Esophagus squamous epithelium (tissue), 4 donors: ENCODE results near the gene ZNF823.

Source experiments
- POLR2A ChIP-seq, 4 donors: fragments of 450-650 bp; IDR thresholded peaks; one replicate each; pipeline ENCODE4 v1.6.1; 2017; ENCODE audit warnings: antibody characterized with exemption in 4 of 4, mild to moderate bottlenecking in 4 of 4, moderate library complexity in 3 of 4
- TF ChIP-seq, protein P1 (sequence below), 6 experiments: fragments of 450-650 bp in 4 of 6; fragments of 200-600 bp in 2 of 6; sonication (generic) in 2 of 6; IDR thresholded peaks; one replicate each; pipeline ENCODE4 v1.5.1; 2016 to 2019; ENCODE audit warnings: antibody characterized with exemption in 6 of 6, mild to moderate bottlenecking in 4 of 6, moderate library complexity in 4 of 6

DNA sequence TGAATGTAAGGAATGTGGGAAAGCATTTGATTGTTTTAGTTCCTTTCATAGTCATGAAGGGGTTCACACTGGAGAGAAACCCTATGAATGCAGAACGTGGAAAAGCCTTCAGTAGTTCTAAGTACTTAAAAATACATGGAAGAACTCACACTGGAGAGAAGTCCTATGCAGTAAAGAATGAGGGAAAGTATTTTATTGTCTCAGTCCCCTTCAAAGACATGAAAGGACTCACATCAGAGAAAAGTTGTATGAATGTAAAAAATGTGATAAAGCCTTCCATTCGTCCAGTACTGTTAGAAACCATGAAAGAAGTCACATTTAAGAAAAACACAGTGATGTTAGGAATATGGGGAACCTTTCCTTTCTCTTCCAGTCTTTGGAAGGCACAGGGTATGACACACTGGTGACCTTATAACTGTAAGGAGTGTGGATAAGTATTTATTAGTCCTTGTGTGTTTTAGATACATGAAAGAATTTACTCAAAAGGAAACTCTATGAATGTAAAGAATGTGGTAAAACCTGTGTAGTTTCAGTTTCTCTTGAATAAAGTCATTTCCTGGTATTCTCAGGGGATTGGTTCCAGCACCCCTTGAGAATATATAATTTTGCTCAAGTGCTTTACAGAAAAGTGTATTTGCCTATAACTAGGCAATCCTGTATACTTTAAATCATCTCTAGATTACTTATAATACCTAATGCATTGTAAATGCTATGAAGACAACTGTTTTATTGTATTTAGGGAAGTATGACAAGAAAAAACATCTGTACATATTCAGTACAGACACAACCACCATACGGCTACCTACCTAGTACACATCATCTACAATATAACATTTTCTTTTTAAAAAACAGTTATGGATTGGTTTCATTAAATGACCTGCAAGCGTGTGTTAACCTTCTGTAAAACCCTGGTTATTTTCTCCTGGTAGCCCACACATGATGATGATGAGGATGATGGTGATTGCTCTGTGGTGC lies 52.8 kb downstream of the ZNF823 start:
- TF ChIP-seq, protein P1, sequence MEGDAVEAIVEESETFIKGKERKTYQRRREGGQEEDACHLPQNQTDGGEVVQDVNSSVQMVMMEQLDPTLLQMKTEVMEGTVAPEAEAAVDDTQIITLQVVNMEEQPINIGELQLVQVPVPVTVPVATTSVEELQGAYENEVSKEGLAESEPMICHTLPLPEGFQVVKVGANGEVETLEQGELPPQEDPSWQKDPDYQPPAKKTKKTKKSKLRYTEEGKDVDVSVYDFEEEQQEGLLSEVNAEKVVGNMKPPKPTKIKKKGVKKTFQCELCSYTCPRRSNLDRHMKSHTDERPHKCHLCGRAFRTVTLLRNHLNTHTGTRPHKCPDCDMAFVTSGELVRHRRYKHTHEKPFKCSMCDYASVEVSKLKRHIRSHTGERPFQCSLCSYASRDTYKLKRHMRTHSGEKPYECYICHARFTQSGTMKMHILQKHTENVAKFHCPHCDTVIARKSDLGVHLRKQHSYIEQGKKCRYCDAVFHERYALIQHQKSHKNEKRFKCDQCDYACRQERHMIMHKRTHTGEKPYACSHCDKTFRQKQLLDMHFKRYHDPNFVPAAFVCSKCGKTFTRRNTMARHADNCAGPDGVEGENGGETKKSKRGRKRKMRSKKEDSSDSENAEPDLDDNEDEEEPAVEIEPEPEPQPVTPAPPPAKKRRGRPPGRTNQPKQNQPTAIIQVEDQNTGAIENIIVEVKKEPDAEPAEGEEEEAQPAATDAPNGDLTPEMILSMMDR (IDR thresholded peaks at IDR 0.05) = no peak
- no peak for TF ChIP-seq POLR2A (IDR thresholded peaks at IDR 0.05)
